HCT116 (cell line): ENCODE data around the gene KAT6B. TPM values are rescaled to one million over a fixed set of nuclear protein-coding genes. Genes with fewer than 3 reads are reported as not detected.

Source experiments
- ATAC-seq: fragments of 200-7000 bp; cut with Tn5 transposase; 2 replicates; pipeline ENCODE4 v1.9.1; 2020; ENCODE audit warnings: mild to moderate bottlenecking, moderate library complexity
- BruUV-seq: library from RNA; stranded (reverse); fragments of 400-500 nt; replicated peaks from 2 replicates; lab custom pipeline; 2021; lab: Mats Ljungman, UMichigan
- CTCF ChIA-PET: fragments of 300-600 bp; sonication (Branson Sonifier 250); formaldehyde crosslinking; loops from one replicate; lab custom pipeline; 2021; ENCODE audit warnings: antibody characterized with exemption; lab: Charles Lee
- POLR2A ChIA-PET: fragments of 300-600, 350-600 bp; sonication (Branson Sonifier 250); formaldehyde crosslinking; loops from one replicate; lab custom pipeline; 2021; ENCODE audit warnings: antibody characterized with exemption; lab: Charles Lee
- RAD21 ChIA-PET, 2 experiments: fragments of 300-600 bp; sonication (Branson Sonifier 250); formaldehyde crosslinking; loops; one replicate each; lab custom pipeline; 2023; ENCODE audit warnings: low total read pairs in 2 of 2; ENCODE audit not compliant: uncharacterized antibody in 2 of 2, unreplicated experiment in 2 of 2, low non-redundant PET in 1 of 2; lab: Charles Lee
- DNase-seq: peaks from one replicate; pipeline ENCODE4 v3.0.0-alpha.2; 2010; ENCODE audit warnings: low read depth, low spot score
- H2AFZ ChIP-seq: fragments of 200-600 bp; shearing (Covaris generic), sonication (generic); 2 replicates; pipeline ENCODE4 v1.6.1; 2017; ENCODE audit warnings: low read depth, mixed run types, mixed read lengths, antibody characterized with exemption, low read length; ENCODE audit not compliant: poor library complexity, severe bottlenecking
- H3K27ac ChIP-seq: 2 replicates; pipeline ENCODE4 v1.5.1; 2012; ENCODE audit warnings: low read depth, low read length
- H3K27me3 ChIP-seq: fragments of 200-600 bp; sonication (generic); 2 replicates; pipeline ENCODE4 v1.6.1; 2016; ENCODE audit warnings: mixed run types, low read length, mixed read lengths; ENCODE audit not compliant: insufficient read depth
- H3K36me3 ChIP-seq, 2 experiments: fragments of 200-500 bp in 1 of 2; fragments of 200-600 bp in 1 of 2; sonication (Bioruptor generic) in 1 of 2; sonication (generic) in 1 of 2; 2 replicates each; pipeline versions ENCODE4 v1.5.1 to v1.6.1; 2014 to 2016; ENCODE audit warnings: low read length in 2 of 2, inconsistent platforms in 1 of 2, mixed read lengths in 1 of 2, mixed run types in 1 of 2; ENCODE audit not compliant: insufficient read depth in 2 of 2, control insufficient read depth in 1 of 2
- H3K4me1 ChIP-seq, 2 experiments: fragments of 200-600 bp in 1 of 2; sonication (generic) in 1 of 2; 2 replicates each; pipeline versions ENCODE4 v1.5.1 to v1.6.1; 2012 to 2017; ENCODE audit warnings: low read length in 2 of 2, inconsistent platforms in 1 of 2, mild to moderate bottlenecking in 1 of 2, mixed read lengths in 1 of 2, mixed run types in 1 of 2, moderate library complexity in 1 of 2; ENCODE audit not compliant: insufficient read depth in 2 of 2, control insufficient read depth in 1 of 2
- H3K4me2 ChIP-seq: fragments of 200-600 bp; sonication (generic); 2 replicates; pipeline ENCODE4 v1.6.1; 2017; ENCODE audit warnings: mixed run types, low read length, mixed read lengths
- H3K4me3 ChIP-seq, 2 experiments: fragments of 200-600 bp in 1 of 2; sonication (generic) in 1 of 2; replicated peaks in 1 of 2; 2 replicates each; pipeline ENCODE4 v1.5.1; 2011 to 2016; ENCODE audit warnings: low read length in 2 of 2, control low read depth in 1 of 2, low read depth in 1 of 2, mild to moderate bottlenecking in 1 of 2, mixed read lengths in 1 of 2, mixed run types in 1 of 2
- H3K79me2 ChIP-seq: fragments of 200-600 bp; sonication (generic); 2 replicates; pipeline ENCODE4 v1.6.1; 2017; ENCODE audit warnings: mild to moderate bottlenecking, mixed run types, low read length, moderate library complexity, mixed read lengths; ENCODE audit not compliant: insufficient read depth
- H3K9ac ChIP-seq: fragments of 200-600 bp; sonication (generic); 2 replicates; pipeline ENCODE4 v1.6.1; 2016; ENCODE audit warnings: low read length, mixed read lengths
- H3K9me2 ChIP-seq: fragments of 200-600 bp; sonication (generic), shearing (Covaris generic); 2 replicates; pipeline ENCODE4 v1.6.1; 2017; ENCODE audit warnings: mixed run types, mild to moderate bottlenecking, moderate library complexity; ENCODE audit not compliant: insufficient read depth
- H3K9me3 ChIP-seq, 2 experiments: fragments of 200-500 bp in 1 of 2; fragments of 200-600 bp in 1 of 2; sonication (Bioruptor generic) in 1 of 2; sonication (generic) in 1 of 2; 2 replicates each; pipeline ENCODE4 v1.6.1; 2014 to 2017; ENCODE audit warnings: low read length in 2 of 2, mixed read lengths in 2 of 2, inconsistent platforms in 1 of 2, low read depth in 1 of 2, mild to moderate bottlenecking in 1 of 2, mixed run types in 1 of 2, moderate library complexity in 1 of 2; ENCODE audit not compliant: control insufficient read depth in 1 of 2, insufficient read depth in 1 of 2
- H4K20me1 ChIP-seq: fragments of 200-600 bp; sonication (generic), shearing (Covaris generic); 2 replicates; pipeline ENCODE4 v1.6.1; 2017; ENCODE audit warnings: mixed run types, mild to moderate bottlenecking, moderate library complexity; ENCODE audit not compliant: insufficient read depth
- ATF3 ChIP-seq: IDR thresholded peaks from 2 replicates; pipeline ENCODE4 v1.6.1; 2012
- CEBPB ChIP-seq: IDR thresholded peaks from 2 replicates; pipeline ENCODE4 v1.6.1; 2012; ENCODE audit warnings: low read depth
- CTCF ChIP-seq, 3 experiments: fragments of 200-600 bp in 1 of 3; sonication (generic) in 1 of 3; IDR thresholded peaks in 2 of 3; conservative IDR thresholded peaks in 1 of 3; 2 replicates each; pipeline ENCODE4 v1.5.1; 2012 to 2017; ENCODE audit warnings: low read depth in 2 of 3, low read length in 2 of 3, antibody characterized with exemption in 1 of 3, borderline replicate concordance in 1 of 3, control low read depth in 1 of 3, mild to moderate bottlenecking in 1 of 3, mixed read lengths in 1 of 3, mixed run types in 1 of 3, moderate library complexity in 1 of 3; ENCODE audit not compliant: insufficient read depth in 1 of 3
- EGR1 ChIP-seq: IDR thresholded peaks from 2 replicates; pipeline ENCODE4 v1.6.1; 2012; ENCODE audit warnings: low read depth
- EZH2 ChIP-seq: fragments of 200-600 bp; sonication (generic); IDR thresholded peaks from 2 replicates; pipeline ENCODE4 v1.6.1; 2017; ENCODE audit warnings: antibody characterized with exemption, mixed run types
- FOSL1 ChIP-seq: IDR thresholded peaks from 2 replicates; pipeline ENCODE4 v1.6.1; 2012; ENCODE audit warnings: low read depth
- JUND ChIP-seq: IDR thresholded peaks from 2 replicates; pipeline ENCODE4 v1.6.1; 2012
- POLR2A ChIP-seq: IDR thresholded peaks from 2 replicates; pipeline ENCODE4 v1.7.0; 2011; ENCODE audit warnings: borderline replicate concordance; ENCODE audit not compliant: insufficient read depth, insufficient read length; ENCODE audit errors: extremely low read depth
- POLR2AphosphoS5 ChIP-seq: IDR thresholded peaks from 2 replicates; pipeline ENCODE4 v1.6.1; 2011; ENCODE audit warnings: mild to moderate bottlenecking, low read depth, low read length, moderate library complexity
- SIN3A ChIP-seq: IDR thresholded peaks from 2 replicates; pipeline ENCODE4 v1.6.1; 2012; ENCODE audit warnings: low read depth
- TCF7L2 ChIP-seq: IDR thresholded peaks from 2 replicates; pipeline ENCODE4 v1.7.0; 2011; ENCODE audit warnings: borderline replicate concordance, inconsistent platforms; ENCODE audit not compliant: insufficient read depth, insufficient read length; ENCODE audit errors: extremely low read depth
- YY1 ChIP-seq: IDR thresholded peaks from 2 replicates; pipeline ENCODE4 v1.6.1; 2011; ENCODE audit warnings: low read length, low read depth, moderate library complexity, mild to moderate bottlenecking; ENCODE audit not compliant: insufficient replicate concordance; ENCODE audit errors: extremely low read depth
- ZBTB33 ChIP-seq: IDR thresholded peaks from 2 replicates; pipeline ENCODE4 v1.6.1; 2011; ENCODE audit warnings: mild to moderate bottlenecking, low read length, moderate library complexity; ENCODE audit not compliant: insufficient replicate concordance; ENCODE audit errors: extremely low read depth
- ZFX ChIP-seq: fragments of 450-650 bp; IDR thresholded peaks from 2 replicates; pipeline ENCODE4 v1.6.1; 2017
- intact Hi-C: fragments of 100-400 bp; cut with micrococcal nuclease; formaldehyde crosslinking; loops from 2 replicates; pipeline ENCODE4 v1.10.0; 2022
- total RNA-seq: library from RNA; stranded (reverse); gene quantifications from one replicate; pipeline ENCODE4 v1.2.1, GENCODE V29; 2021; ENCODE audit not compliant: unreplicated experiment
- TF ChIP-seq, protein P1 (sequence below): IDR thresholded peaks from 2 replicates; pipeline ENCODE4 v1.6.1; 2012

KAT6B gene
- total RNA-seq, 1 experiment from 2014 or later: 17.8 TPM

DNA sequence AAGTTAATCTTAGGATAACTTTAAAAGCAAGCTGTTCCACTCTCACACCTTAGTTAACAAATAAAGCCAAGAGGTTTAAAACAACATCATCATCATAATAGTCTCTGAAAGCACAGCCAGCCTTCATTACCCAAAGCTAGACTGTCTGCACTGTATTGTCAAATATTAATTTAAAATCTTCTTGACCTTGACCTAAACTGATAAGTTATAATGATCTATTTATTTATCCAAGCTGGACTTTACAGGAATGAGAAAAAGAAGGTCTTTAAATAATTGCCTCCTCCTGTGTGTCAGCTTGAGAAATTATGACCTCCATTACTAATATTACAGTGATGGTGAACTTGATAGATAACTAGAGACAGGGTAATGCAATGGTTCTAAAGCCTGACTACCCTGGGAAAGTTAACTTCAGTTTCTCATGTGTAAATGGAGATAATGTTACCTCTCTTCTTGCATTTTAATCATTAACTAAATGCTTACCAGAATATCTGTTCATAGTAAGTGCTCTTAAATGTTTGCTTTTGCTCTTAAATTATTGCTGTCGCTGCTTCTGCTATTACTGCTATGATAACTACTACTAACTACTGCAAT, 111.0 kb downstream of the KAT6B start:
- H3K9me2 ChIP-seq: no peaks in the 10 kb centered on the region
- CTCF ChIA-PET: no interaction called here
- no peak overlapping the region for H3K4me2 ChIP-seq
- TF ChIP-seq POLR2A (no peak), JUND (no peak), CEBPB (no peak), ZFX (no peak), EGR1 (no peak), CTCF (IDR thresholded peaks at IDR 0.05 in 2 of 3, conservative IDR thresholded peaks at IDR 0.05 in 1 of 3; ENCODE audit: borderline replicate concordance in 1 of 3, insufficient read depth in 1 of 3, low read depth in 2 of 3, low read length in 2 of 3) (no peak), ZBTB33 (no peak), SIN3A (no peak), EZH2 (no peak), FOSL1 (no peak), TCF7L2 (no peak), YY1 (no peak), ATF3 (no peak), POLR2AphosphoS5 (no peak)
- TF ChIP-seq, protein P1, sequence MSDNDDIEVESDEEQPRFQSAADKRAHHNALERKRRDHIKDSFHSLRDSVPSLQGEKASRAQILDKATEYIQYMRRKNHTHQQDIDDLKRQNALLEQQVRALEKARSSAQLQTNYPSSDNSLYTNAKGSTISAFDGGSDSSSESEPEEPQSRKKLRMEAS: no peak
- TF ChIP-seq, all 23 proteins: peak for 0
- no peak overlapping the region for H3K4me3 ChIP-seq
- H3K9me3 ChIP-seq: no peaks in the 10 kb centered on the region
- ChIA-PET POLR2A (no interaction called here), RAD21 (no interaction called here)
- intact Hi-C loops: no loop called here
- no peak overlapping the region for H3K27ac ChIP-seq
- BruUV-seq: no TSS peak
- H3K9ac ChIP-seq: no peak overlapping the region
- DNase-seq (no peak), ATAC-seq (no peak)
- no peak overlapping the region for H2AFZ ChIP-seq
- H3K27me3 ChIP-seq: no peaks in the 10 kb centered on the region
- 0 out of 2 replicates have a peak, but pooled peaks cover 4% of the 10 kb centered on the region for H4K20me1 ChIP-seq
- peaks cover 11 to 15% of the 10 kb centered on the region in 2 experiments for H3K4me1 ChIP-seq
- no peaks in the 10 kb centered on the region for H3K36me3 ChIP-seq
- 0 out of 2 replicates have a peak, but pooled peaks cover 4% of the 10 kb centered on the region for H3K79me2 ChIP-seq
